Stimulated activated CD8-positive, alpha-beta memory T cell treated with anti-CD3 and anti-CD28 coated beads, Interleukin-7, amount 100 ng/mL, for 4 hours (primary cell): Measurements from ENCODE around the gene COL23A1.
"Not testable (repeated sequence)": the region's sequence is repeated elsewhere in the genome, so short reads cannot be mapped to it uniquely, and the experiment has no call there.

ENCODE experiments used
- DNase-seq, 2 donors: peaks; one replicate each; pipeline ENCODE4 v3.0.0-alpha.2; 2020; ENCODE audit warnings: low read depth in 2 of 2

COL23A1 gene

GRCh38 chr5:178381206-178381605, 209.0 kb downstream of the COL23A1 start:
- DNase-seq = no peak

GRCh38 chr5:178380541-178381074, 209.6 kb downstream of the COL23A1 start:
- DNase-seq = no peak

GRCh38 chr5:178380086-178380485, 210.1 kb downstream of the COL23A1 start:
- DNase-seq = no peak

- no peak for DNase-seq
These were observed 211.4 kb downstream of the COL23A1 start for GRCh38 chr5:178378527-178379484.

GRCh38 chr5:178377583-178378270, 212.5 kb downstream of the COL23A1 start:
- no peak for DNase-seq

GRCh38 chr5:178376921-178377582, 213.1 kb downstream of the COL23A1 start:
- no peak for DNase-seq

GRCh38 chr5:178375348-178375747, 214.8 kb downstream of the COL23A1 start:
- no peak for DNase-seq

- no peak for DNase-seq
These were observed 216.5 kb downstream of the COL23A1 start for GRCh38 chr5:178373711-178374110.

- DNase-seq = no peak
These were observed 218.0 kb downstream of the COL23A1 start for GRCh38 chr5:178372142-178372571.

- no peak for DNase-seq
These were observed 218.7 kb downstream of the COL23A1 start for GRCh38 chr5:178371362-178372111.

GRCh38 chr5:178370102-178370501, 220.1 kb downstream of the COL23A1 start:
- no peak for DNase-seq

GRCh38 chr5:178369469-178369868, 220.7 kb downstream of the COL23A1 start:
- not testable (repeated sequence) for DNase-seq

- DNase-seq = no peak
These were observed 221.4 kb downstream of the COL23A1 start for GRCh38 chr5:178368716-178369300.

GRCh38 chr5:178368274-178368673, 221.9 kb downstream of the COL23A1 start:
- no peak for DNase-seq

- no peak for DNase-seq
These were observed 222.5 kb downstream of the COL23A1 start for GRCh38 chr5:178367736-178368120.

- no peak for DNase-seq
These were observed 223.0 kb downstream of the COL23A1 start for GRCh38 chr5:178366998-178367735.

GRCh38 chr5:178365501-178366440, 224.4 kb downstream of the COL23A1 start:
- no peak for DNase-seq

- no peak for DNase-seq
These were observed 225.9 kb downstream of the COL23A1 start for GRCh38 chr5:178364326-178364675.
